Stimulated activated CD8-positive, alpha-beta memory T cell treated with anti-CD3 and anti-CD28 coated beads, Interleukin-7, amount 100 ng/mL, for 1 hour (primary cell): Measurements from ENCODE around the gene PALD1.
"Not testable (repeated sequence)": the region's sequence is repeated elsewhere in the genome, so short reads cannot be mapped to it uniquely, and the experiment has no call there.

Source experiments
- DNase-seq, 2 donors: peaks; one replicate each; pipeline ENCODE4 v3.0.0-alpha.2; 2020; ENCODE audit warnings: low read depth in 2 of 2

PALD1 gene

DNA sequence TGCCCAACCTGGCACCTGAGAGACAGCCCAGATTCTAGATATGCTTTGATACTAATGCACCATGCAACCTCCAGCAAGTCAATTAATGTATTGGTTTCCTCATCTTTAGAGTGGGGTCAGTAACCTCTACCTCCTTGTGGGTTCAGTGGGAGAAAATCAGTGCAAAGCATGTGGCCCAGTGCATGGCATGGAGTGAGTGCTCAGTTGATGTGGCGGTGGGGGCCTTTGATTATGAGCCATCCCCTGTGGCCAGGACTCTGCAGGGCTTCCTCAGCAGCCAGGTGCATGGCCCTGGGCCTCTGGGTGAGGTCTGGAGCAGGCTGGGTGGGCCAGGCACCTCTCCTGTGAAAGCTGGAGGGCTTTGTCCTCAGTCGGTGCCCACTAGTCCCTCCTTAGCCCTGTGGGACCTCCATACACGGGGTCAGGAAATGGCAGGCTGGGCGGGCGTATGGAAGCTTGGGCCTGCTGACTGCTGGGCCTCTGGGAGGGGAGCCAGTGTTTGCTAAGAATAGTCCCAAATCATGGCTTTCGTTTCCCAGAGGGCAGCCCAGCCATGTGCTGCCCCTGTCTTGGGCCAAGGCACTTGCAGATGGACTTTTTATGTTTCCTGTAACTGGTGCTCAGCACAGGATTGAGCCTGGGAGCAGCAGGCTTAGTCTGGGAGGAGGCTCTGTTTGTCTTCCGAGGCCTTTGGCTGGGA lies 3.4 kb downstream of the PALD1 start:
- no peak for DNase-seq

DNA sequence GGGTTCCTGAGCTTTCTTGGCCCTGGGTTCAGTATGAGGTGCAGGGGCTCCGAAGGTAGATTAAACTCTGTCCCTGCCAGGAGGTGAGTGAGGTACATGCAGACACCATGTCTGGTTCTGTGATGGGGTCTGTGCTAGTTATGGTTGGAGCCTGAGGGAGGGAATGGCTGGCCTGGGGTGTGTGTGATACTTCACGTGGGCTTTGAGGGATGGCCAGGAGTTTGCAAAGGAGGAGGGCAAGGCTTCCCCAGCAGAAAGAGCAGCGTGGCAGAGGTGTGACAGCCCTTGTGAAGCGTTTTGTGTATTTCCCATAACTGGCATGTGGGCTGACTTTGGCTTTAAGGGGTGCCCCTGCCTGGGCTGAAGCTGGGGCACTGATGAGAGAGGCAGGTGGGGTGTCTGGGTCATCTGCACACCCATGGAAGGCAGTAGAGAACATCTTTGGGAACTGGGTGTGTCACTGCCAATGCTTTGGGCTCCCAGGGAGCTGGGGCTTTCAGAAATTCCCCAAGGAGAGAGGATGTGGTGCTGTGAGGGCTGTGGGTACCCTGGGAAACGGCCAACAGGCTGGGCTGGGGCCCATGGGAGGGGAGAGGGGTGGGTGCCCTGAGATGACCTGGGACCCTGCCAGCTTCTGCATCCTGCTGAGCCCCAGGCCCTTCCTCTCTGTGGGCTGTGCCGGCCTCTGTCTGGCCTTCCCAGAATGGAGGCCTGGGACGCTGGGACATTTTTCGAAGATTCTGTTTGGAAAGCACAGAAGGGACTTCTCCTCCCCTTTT lies 4.6 kb downstream of the PALD1 start:
- DNase-seq, result no peak

DNA sequence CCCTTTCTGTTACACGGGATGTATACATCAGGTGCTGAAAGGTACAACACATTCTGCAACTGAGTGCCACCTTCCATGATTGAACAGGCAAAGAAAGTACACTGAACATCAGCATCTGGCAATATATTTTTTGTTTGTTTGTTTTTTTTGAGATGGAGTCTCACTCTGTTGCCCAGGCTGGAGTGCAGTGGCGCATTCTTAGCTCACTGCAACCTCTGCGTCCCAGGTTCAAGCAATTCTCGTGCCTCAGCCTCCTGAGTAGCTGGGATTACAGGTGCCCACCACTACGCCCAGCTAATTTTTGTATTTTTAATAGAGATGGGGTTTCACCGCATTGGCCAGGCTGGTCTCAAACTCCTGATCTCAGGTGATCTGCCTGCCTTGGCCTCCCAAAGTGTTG lies 5.3 kb downstream of the PALD1 start:
- not testable (repeated sequence) for DNase-seq

DNA sequence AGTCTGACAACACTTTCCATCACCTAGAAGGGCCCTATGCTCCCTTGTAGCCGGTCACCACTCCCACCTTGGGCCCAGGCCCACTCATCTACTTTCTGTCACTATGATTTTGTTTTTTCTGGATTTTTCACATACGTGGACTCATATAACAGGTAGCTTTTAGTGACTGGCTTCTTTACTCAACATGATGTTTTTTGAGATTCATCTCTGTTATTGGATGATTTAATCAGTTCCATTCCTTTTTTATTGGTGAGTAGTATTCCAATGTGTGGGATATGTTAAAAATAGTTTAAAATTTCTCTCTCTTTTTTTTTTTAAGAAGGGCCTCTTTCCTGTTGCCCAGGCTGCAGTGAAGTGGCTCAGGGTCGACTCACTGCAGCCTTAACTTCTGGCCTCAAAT lies 9.3 kb downstream of the PALD1 start:
- DNase-seq, result no peak

DNA sequence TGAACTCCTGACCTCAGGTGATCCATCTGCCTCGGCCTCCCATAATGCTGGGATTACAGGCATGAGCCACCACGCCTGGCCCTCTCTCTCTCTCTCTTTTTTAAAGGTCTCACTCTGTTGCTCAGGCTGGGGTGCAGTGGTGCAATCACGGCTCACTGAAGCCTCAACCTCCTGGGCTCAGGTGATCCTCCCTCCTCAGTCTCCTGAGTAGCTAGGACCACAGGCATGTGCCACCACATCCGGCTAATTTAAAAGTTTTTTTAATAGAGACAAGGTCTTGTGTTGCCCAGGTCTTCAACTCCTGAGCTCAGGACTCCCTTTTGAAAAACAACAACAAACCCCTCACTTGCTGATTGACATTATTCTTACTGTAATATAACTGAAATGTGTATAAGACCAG lies 11.6 kb downstream of the PALD1 start:
- DNase-seq, result no peak

DNA sequence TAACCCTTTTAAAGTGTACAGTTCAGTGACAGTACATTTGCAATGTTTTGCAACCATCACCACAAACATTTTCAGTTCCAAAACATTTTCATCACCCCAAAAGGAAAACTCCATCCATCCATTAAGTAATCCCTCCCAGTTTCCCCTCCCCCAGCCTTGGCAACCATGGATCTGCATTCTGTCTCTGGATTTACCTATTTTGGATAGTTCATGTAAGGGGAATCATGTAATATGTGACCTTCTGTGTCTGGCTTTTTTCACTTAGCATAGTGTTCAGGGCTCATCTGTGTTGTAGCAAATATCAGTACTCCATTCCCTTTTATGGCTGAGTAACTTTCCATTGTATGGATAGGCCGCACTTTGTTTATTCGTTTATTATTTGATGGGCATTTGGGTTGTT lies 13.0 kb downstream of the PALD1 start:
- DNase-seq, result no peak

DNA sequence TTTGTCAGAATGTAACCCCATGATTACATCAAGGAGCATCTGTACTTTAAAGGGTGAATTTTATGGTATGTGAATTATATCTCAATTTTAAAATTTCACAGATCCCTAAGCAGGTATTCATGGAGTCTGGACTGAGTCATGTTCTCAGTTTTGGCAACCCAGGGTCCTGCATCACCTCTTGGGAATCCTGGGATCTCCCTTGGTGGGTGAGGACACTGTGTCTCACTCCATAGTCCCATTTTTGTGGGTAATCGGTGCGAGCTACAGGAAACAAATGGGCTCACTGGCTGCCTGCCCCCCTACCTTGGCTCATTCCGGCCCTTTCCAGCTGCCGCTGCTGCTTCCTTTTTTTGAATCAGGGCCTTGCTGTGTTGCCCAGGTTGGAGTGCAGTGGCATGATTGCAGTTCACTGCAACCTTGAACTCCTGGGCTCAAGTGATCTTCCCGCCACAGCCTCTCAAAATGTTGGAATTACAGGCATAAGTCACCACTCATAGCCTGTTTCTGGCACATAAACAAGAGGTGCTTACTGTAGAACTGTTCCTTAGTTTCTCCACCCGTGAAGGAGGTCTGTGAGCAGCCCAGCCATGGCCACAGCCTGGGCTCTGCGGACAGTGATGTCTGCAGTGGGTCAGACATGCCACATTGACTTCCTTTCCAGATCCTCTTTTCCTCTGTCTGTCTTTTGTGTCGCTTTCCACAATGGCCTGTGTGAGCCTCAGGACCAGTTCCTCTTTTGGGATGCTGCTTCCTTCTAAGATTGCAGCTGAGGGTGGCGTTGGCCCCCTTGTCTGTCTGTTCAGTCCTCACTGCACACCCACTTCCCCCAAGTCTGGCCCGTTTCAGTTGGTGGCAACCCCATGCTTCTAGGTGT lies 14.5 kb downstream of the PALD1 start:
- DNase-seq, result no peak

DNA sequence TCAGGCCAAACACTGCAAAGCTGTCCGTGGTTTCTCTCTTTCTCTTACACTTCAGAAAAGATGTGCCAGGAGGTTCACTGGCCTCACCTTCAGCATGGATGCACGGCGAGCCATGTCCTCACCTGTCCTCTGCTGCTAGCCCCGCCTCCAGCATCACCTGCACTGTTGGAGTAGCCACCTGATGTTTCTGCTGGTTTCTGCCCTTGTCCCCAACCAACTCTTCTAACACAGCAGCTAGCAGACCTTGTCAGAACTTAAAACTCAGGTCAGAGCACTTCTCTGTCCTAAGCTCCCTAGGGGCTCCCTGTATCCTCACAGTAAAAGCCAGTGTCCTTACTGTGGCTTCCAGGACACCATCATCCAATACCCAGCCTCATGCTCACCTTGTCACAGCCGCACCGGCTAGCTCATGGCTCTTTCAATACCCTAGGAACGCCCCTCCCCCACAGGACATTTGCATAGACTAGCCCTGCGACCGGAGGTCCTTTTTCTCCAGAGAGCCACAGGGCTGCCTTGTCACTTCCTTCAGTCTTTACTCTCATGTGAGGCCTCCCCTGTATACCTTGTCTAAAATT lies 15.2 kb downstream of the PALD1 start:
- DNase-seq, result no peak

DNA sequence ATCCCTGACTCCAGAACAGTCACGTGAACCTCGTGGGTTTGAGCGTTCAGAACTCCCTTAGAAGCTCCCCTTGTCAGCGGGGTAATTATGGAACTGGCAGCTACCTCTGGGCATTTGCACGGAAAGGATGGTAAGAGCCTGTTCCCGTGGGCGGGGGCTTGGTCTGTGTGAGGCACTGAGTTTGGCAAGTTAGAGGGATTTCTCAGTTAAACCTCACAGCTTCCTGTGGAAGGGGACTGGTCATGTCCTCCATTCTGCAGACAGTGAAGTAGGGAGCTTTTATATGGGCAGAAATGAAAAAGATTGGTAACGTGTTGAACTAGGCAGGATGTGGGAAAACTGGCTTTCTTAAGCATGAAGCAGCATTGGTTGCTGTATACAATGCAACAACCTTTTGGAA lies 16.0 kb downstream of the PALD1 start:
- no peak for DNase-seq

DNA sequence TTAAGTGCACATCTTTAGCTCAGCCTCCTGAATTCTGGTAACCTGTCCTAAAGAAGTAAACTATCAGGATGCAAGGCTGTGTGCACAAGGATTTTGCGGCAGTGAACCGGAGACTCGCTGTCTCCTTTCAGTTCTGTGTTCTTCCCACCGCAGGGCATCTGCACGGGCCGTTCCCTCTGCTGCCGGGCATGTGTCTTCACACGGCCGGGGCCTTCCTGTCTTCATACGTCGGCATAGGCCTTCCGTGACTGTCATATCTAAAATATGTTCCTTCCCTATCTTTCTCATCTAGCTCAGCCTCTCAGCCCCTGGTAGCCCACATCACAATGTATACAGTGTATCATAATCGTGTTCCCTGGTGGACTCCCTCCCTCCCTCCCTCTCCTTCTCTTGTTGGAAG lies 16.4 kb downstream of the PALD1 start:
- DNase-seq, result no peak

DNA sequence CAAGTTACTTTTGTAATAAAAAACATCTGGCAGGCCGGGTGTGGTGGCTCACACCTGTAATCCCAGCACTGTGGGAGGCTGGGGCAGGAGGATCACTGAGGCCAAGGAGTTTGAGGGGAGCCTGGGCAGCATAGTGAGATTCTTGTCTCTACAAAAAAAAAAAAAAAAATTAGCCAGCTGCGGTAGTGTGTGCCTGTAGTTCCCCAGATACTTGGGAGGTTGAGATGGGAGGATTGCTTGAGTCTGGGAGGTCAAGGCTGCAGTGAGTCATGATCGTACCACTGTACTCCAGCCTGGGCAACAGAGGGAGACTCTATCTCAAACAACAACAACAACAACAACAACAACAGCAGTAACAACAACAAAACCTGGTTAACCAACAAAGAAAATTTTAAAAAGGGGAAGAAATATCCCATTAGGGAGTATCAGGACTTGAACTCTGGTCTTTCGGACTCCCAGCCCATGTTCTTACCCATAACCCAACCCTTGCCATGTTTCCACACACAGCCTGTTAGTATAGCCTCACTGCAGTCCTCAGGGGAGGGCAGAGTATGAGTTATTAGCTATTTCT lies 17.2 kb downstream of the PALD1 start:
- no peak for DNase-seq

DNA sequence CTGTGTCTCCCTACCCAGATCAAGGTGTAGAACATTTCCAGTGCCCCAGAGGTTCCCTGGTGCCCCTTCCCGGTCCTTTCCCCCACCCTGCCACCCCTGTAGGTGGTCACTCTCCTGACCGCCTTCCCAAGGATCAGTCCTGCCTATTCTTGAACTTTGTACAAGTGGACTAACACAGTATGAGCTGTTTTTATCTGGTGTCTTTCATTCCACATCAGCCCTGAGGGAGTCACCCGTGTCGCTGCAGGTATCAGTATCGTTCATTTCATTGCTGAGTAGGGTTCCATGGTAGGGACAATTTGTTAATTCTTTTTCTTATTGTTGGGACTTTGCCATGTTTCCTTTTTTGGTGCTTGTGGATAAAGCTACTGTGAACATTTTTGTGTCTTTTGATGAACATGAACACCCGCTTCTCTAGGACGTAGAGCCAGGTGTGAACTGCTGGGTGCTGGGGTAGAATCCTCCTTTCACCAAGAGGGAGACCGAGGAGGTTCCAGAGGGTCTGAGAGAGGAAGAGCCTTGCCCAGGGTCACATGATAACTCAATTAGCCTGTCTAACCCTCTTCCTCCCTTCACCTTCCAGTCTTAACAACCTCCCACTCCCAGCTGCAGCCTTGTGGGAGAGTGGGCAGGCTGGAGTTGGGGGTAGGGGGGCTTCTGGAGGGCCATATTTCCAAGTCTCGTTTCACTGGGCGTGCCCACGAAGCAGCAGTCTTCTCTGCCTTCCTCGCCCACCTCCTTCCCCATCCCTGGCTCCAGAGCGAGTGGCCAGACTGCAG lies 18.0 kb downstream of the PALD1 start:
- no peak for DNase-seq

DNA sequence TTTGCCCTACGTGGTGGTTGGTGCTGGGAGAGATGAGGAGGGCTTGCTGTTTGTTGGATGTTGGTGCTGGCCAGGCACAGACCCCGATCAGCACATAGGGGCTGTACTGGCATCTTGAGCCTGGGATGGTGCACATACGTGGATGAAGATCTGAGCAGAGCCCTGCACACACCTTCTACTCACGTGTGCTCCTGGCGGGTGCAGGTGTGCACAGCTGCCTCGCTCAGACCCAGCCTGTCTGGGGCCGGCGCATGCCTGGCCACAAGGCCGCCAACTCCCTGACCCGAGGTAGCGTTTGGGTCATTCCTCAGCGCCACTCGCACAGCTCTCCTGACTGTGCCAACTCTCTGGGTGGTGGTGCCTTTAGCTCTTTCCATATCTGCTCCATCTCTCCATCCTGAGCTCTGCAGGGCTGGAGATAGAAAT lies 18.6 kb downstream of the PALD1 start:
- DNase-seq, result no peak

DNA sequence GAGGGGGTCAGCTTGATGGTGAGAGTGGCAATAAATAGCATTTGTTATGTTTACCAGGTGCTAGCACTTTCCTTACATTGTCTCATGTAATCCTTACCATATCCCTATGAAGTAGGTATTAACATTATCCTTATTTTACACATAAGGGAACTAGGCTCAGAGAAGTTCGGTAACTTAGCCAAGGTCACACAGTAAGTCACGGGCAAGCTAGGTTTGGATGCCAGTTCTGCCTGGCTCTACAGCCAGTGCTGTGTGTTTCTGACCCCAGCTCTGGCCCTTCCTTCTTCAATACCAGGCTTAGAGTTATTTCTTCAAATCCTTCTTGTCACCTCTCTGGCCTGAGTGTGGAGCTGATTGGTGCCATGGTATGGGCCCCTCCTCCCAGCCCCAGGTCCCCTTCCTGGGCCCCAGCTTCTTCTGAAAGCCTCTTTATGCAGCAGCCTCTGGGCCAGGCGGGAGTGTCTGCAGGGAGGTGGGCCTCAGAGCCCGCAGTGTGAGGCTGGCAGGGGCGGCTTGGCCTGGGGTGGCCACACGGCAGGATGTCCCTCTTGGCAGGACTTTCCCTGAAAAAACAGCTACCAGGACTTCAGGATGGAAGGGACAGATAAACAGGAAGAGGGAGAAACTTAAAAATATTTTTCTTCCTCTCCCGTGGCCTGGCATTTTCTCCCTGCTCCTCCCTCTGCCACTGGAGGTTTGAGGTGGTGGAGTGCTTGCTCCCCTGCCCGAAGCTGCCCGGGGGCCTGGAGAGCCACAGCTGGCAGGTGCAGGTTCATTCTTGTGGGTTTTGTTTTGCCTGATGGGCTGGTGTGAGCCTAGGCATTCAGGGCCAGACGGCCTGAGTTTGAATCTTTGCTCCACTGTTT lies 20.6 kb downstream of the PALD1 start:
- DNase-seq, result no peak

DNA sequence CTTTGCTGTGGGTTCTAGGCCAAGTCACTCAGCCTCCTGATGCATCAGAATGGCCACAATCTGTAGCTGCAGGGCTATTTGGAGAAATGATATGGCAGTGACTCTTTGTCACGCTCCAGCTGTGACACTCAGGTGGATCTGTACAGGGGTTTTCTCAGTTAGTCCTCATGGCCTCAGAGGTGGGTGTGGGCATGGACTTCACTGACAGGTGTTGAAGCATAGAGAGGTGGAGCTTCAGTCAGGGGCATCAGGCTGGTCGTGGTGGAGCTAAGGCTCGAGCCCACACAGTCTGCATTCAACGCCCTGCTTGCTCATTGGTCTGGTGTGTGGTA lies 21.2 kb downstream of the PALD1 start:
- no peak for DNase-seq

DNA sequence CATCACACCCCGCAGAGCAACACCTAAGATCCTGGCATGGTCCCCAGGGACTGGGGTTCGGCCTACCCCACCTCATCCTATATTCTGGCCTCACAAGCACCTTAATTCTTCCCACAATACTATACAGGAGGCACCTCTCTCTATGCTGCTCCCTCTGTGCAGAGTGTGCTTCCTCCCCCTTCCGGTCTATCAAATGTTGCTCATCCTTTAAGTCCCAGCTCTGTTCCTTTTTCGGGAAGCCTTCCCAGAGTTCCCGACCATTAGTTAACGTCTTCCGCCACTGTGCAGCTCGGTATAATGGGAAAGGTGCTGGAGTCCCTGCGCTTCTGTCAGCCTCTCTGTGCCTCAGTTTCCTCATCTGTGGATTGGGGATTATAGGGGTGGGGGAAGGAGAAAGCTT lies 21.8 kb downstream of the PALD1 start:
- no peak for DNase-seq

DNA sequence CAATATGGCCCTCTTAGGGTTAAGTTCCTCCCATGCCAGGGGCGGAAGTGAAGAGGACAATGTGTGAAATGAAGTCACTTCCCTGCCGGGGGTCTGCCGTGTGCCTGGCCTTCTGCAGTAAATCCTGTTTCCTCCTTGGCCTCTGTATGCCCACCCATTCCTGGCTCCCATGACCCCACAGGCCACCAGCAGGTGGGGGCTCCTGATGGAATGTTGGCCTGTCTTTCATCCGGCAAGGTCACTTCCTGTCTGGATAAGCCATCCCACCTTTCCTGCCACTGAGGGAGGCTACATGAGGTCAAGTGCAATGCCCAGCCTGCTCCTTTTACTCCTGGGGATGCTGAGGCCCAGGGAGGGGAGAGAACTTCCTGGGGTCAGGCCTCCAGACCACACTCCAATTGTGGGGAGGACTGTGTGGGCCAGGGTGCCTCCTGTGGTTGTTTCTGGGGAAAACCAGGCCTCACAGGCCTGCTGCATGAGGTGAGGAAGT lies 22.3 kb downstream of the PALD1 start:
- DNase-seq, result no peak

DNA sequence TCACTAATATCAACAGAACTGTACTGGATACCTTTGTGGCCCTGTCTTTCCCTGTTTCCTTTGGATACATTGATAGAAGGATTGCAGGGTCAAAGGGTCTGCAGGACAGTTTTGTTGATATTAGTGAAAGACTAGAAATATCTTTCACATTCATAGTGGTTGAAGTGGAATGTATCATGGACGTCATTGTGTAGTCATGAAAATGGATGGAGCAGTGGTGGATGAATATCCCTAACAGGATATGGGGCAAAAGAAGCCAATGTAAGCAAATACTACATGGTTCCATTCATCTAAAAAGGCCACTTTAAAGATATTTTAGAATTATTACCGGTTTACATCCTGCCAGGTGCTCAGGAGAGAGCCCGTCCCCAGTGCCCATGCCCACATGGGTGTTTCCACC lies 23.8 kb downstream of the PALD1 start:
- no peak for DNase-seq

DNA sequence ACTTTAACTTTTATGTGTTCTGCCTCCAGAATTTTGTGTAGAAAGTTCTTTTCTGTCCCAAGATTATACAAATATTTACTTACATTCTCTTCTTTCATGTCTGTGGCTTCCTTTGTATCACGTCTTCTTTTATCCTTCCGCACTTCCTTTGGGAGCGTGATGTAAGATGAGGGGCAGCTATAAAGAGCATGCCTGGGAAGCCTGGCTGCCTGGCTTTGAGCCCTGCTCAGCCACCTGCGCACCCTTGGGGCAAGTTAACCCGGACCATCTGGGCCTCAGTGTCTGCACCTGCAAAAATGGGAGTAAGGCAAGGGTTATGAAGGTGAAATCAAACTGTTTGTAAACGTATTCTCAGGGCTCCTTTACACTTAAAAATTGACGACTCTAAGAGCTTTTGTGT lies 25.2 kb downstream of the PALD1 start:
- no peak for DNase-seq
